Embryonic facial prominence (tissue), 1 donor: ENCODE data around the gene RBPJL.

ENCODE experiments used
- DNase-seq: peaks from one replicate; pipeline ENCODE4 v3.0.0-alpha.2; 2016; ENCODE audit errors: extremely low spot score

RBPJL gene

DNA sequence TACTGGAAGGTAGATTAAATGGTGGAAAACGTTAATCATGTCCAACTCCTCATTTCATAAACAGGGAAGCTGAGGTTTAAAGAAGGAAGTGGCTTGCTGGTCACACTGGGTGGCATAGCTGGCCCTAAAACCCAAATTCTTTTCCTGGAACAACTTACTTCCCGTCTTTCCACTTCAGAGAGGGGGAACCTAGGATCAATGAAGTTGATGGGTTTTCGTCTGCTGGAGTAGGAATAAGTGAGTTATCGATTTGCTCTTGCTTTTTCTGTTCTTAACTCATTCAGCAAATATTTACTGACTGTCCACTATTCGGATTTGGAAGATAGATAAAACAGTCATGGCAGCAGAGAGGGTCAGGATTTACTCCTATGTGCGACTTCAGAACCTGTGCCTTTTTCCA is 55.2 kb downstream of the RBPJL start:
- no peak for DNase-seq

GRCh38 chr20:45362804-45363610 is 56.4 kb downstream of the RBPJL start, which contains the start of gene SYS1:
Gene SYS1 (plus strand): TSS chr20:45363156. CDS start chr20:45363532, 376 bp downstream.
- DNase-seq: peak; percentile 98

GRCh38 chr20:45363611-45364492 is 57.2 kb downstream of the RBPJL start:
- no peak for DNase-seq

- DNase-seq: no peak
Measured at GRCh38 chr20:45365444-45365970, 58.9 kb downstream of the RBPJL start.

DNA sequence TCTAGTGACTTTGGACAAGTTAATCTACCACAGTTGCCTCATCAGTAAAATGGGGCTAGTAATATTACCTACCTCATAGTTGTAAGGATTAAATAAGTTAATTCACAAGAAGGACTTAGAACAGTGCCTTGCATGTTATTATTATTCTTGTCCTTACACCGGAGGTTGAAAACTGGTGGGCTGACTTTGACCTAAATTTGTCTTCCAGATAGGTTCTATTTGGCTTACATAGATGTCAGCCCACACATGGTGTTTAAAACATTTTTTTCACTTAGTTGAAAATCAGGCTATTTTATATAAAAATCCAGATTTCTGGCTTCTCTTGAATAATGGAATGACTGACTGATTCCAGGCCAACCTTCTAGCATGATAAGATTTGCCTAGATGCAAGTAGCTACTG is 59.6 kb downstream of the RBPJL start:
- no peak for DNase-seq

GRCh38 chr20:45366631-45367030 is 60.0 kb downstream of the RBPJL start:
- DNase-seq: no peak

- no peak for DNase-seq
Measured at GRCh38 chr20:45367126-45367525, 60.5 kb downstream of the RBPJL start.
